ENCODE results near the gene NPAS3. TPM values are rescaled to one million over a fixed set of nuclear protein-coding genes. Genes with fewer than 3 reads are reported as not detected.

NPAS3 gene
- total and polyA plus RNA-seq, 2 of the 8 experiments (the other 6 are each of a cell fraction or from before 2014, with no cell fraction given), result 0.11 to 0.60 TPM

DNA sequence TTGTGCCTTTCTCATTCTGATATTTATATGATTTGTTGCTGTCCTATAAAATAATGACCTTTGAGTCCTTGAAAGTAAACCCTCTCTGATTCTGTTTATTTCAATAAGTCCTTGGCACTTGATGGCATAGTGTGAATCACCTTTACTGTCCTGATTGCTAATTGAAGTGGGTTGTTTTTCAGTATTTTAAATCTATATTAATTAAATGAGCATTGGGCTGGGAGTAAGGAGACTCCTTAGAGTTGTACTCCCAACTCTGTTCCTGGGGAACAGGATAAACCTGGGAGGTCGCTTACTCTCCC lies 776.5 kb downstream of the NPAS3 start:
- CTCF ChIA-PET (ENCODE audit: partially characterized antibody), result no interaction called here
- H3K23ac ChIP-seq (ENCODE audit: insufficient read length), result no peak overlapping the region
- no peak for TF ChIP-seq EGR1 (IDR thresholded peaks at IDR 0.05; ENCODE audit: borderline replicate concordance, low read depth, low read length)
- no peak for TF ChIP-seq EZH2 (IDR thresholded peaks at IDR 0.05; ENCODE audit: low read depth, low read length, severe bottlenecking)
- TF ChIP-seq POU5F1 (IDR thresholded peaks at IDR 0.05; ENCODE audit: low read depth, low read length), result no peak
- TF ChIP-seq CREB1 (IDR thresholded peaks at IDR 0.05), result no peak
- TF ChIP-seq RNF2 (IDR thresholded peaks at IDR 0.05; ENCODE audit: borderline replicate concordance, low read depth, low read length, missing control alignments, poor library complexity, severe bottlenecking), result no peak
- TF ChIP-seq SP4 (IDR thresholded peaks at IDR 0.05; ENCODE audit: low read length), result no peak
- TF ChIP-seq SUZ12 (IDR thresholded peaks at IDR 0.05; ENCODE audit: low read length), result no peak
- no peak for TF ChIP-seq HDAC2 (IDR thresholded peaks at IDR 0.05; ENCODE audit: borderline replicate concordance in 1 of 2, low read depth in 2 of 2, low read length in 2 of 2)
- TF ChIP-seq PHF8 (conservative IDR thresholded peaks at IDR 0.05; ENCODE audit: low read depth, low read length), result no peak
- no peak for TF ChIP-seq GTF2F1 (IDR thresholded peaks at IDR 0.05; ENCODE audit: borderline replicate concordance, low read depth, low read length)
- TF ChIP-seq, protein P1, sequence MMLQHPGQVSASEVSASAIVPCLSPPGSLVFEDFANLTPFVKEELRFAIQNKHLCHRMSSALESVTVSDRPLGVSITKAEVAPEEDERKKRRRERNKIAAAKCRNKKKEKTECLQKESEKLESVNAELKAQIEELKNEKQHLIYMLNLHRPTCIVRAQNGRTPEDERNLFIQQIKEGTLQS (IDR thresholded peaks at IDR 0.05; ENCODE audit: insufficient read depth, low read depth, low read length), result no peak
- no peak for TF ChIP-seq MAFK (IDR thresholded peaks at IDR 0.05; ENCODE audit: low read depth, low read length)
- no peak for TF ChIP-seq ZNF274 (IDR thresholded peaks at IDR 0.05; ENCODE audit: borderline replicate concordance, extremely low read depth, low read length)

More for the DNA sequence above, 776.5 kb downstream of the NPAS3 start:
- 75% methylated on average over 1 of the region's 1 CpG; no CpG with 5 or more reads in 1 of the 2 experiments for WGBS, 2 experiments (ENCODE audit: extremely low coverage in 1 of 2, insufficient coverage in 1 of 2, insufficient read length in 1 of 2, insufficient replicate concordance in 2 of 2, low coverage in 1 of 2, low lambda C conversion rate in 2 of 2, missing lambda C conversion rate in 1 of 2)
- no peak overlapping the region for H2AFZ ChIP-seq (ENCODE audit: low read length)
- no peaks in the 10 kb centered on the region for H3K79me2 ChIP-seq (ENCODE audit: control insufficient read depth in 1 of 2, insufficient read depth in 2 of 2, low read length in 2 of 2)
- POLR2A ChIA-PET (ENCODE audit: partially characterized antibody), result no interaction called here
- no peak overlapping the region for H3K4ac ChIP-seq (replicated peaks; ENCODE audit: insufficient read length, low read depth, low read length)
- no peaks in the 10 kb centered on the region for H4K20me1 ChIP-seq (replicated peaks in 1 of 2; ENCODE audit: control insufficient read depth in 1 of 2, insufficient read depth in 2 of 2, low read length in 2 of 2)
- H3K4me2 ChIP-seq (ENCODE audit: insufficient read depth in 1 of 2, low read depth in 2 of 2, low read length in 2 of 2), result no peak overlapping the region
- no peak overlapping the region for H3K4me3 ChIP-seq (ENCODE audit: extremely low read depth in 1 of 4, insufficient read depth in 2 of 4, low read depth in 3 of 4, low read length in 4 of 4)
- H3K14ac ChIP-seq (ENCODE audit: insufficient read length), result no peak overlapping the region
- H2BK15ac ChIP-seq (ENCODE audit: low read length), result no peak overlapping the region
- H2BK120ac ChIP-seq (replicated peaks; ENCODE audit: low read depth, low read length), result no peak overlapping the region
- H4K5ac ChIP-seq (ENCODE audit: insufficient read length, low read depth, low read length), result no peak overlapping the region
- H3K56ac ChIP-seq (replicated peaks; ENCODE audit: insufficient read length, low read depth, low read length), result no peak overlapping the region
- no peaks in the 10 kb centered on the region for H3K23me2 ChIP-seq (ENCODE audit: low read depth, low read length)
- FAIRE-seq, result no peak
- no peak overlapping the region for H2BK5ac ChIP-seq (ENCODE audit: low read depth, low read length)
- no peaks in the 10 kb centered on the region for H3K9me3 ChIP-seq (ENCODE audit: insufficient read depth in 2 of 2, low read depth in 1 of 2, low read length in 1 of 2)
- H3K79me1 ChIP-seq (ENCODE audit: low read depth, low read length), result no peaks in the 10 kb centered on the region
- no peak overlapping the region for H2BK20ac ChIP-seq (ENCODE audit: low read length)
- no peak overlapping the region for H2BK12ac ChIP-seq (ENCODE audit: low read depth, low read length)
- peaks cover 0 to 7% (median 0%) of the 10 kb centered on the region in 4 experiments; a peak in 2 of 7 replicates for H3K4me1 ChIP-seq (replicated peaks in 1 of 4; ENCODE audit: control insufficient read depth in 3 of 4, insufficient read depth in 4 of 4, low read length in 3 of 4)
- H3K18ac ChIP-seq (ENCODE audit: extremely low read depth, low read length), result no peak overlapping the region
- DNase-seq (ENCODE audit: low read depth in 1 of 2, low spot score in 2 of 2), result no peak
- no peaks in the 10 kb centered on the region for H3K36me3 ChIP-seq (ENCODE audit: control insufficient read depth in 2 of 4, insufficient read depth in 4 of 4, low read length in 3 of 4)
- H3K9ac ChIP-seq (replicated peaks in 1 of 4; ENCODE audit: extremely low read depth in 1 of 4, low read depth in 3 of 4, low read length in 3 of 4), result no peak overlapping the region
- no peak overlapping the region for H2AK5ac ChIP-seq (ENCODE audit: low read depth, low read length)
- H4K91ac ChIP-seq (replicated peaks; ENCODE audit: insufficient read length, low read length), result no peak overlapping the region
- H3K27ac ChIP-seq (ENCODE audit: low read depth, low read length), result no peak overlapping the region
- H4K8ac ChIP-seq (ENCODE audit: extremely low read depth, insufficient read depth, low read length), result no peak overlapping the region
- no peaks in the 10 kb centered on the region for H3K27me3 ChIP-seq (replicated peaks in 1 of 4; ENCODE audit: control insufficient read depth in 3 of 4, extremely low read depth in 1 of 4, insufficient read depth in 3 of 4, low read length in 3 of 4)

Measured in H1 (cell line).